ENCODE results near the gene KLHL3.

Gene KLHL3

DNA sequence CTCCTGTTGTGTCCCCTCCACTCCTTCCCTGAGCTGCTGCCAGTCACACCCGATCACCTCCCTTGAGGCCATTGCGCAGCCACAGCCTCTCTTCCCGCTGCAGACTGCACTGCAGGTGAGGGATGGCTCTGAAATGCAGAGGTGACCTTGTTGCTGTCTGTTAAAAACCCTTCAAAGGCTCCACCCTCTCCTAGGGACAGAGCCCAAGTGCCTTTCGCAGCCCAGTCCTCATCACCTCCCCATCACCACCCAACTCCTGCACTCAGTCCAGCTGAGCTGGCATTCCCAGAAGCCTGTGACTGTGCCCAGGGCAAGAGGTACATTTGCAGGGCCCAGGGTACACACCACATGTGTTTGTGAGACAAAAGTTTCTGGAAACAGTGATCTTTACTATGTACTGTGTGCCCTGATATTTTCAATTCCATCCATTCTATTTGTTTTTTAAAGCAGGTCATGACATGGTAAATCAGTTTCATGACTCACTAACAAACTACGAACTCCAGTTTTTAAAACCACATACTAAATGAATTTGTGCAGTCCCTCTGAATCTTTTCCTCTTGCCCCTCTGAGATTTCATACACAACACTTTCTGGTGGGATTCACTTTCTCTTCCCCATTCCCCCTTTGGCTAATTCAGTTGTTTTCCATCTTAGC lies 163.7 kb downstream of the KLHL3 start:
- DNase-seq (ENCODE audit: extremely low spot score), result no peak
- TF ChIP-seq BHLHE40 (IDR thresholded peaks at IDR 0.05; ENCODE audit: borderline replicate concordance) (no peak), FOXM1 (IDR thresholded peaks at IDR 0.05; ENCODE audit: borderline replicate concordance) (no peak), LEF1 (IDR thresholded peaks at IDR 0.05; ENCODE audit: borderline replicate concordance) (no peak), CTBP1 (IDR thresholded peaks at IDR 0.05; ENCODE audit: borderline replicate concordance) (no peak), ELF4 (IDR thresholded peaks at IDR 0.05) (no peak), ZNF384 (IDR thresholded peaks at IDR 0.05) (no peak), SUZ12 (IDR thresholded peaks at IDR 0.05) (no peak), FOXK2 (IDR thresholded peaks at IDR 0.05) (no peak), HDGF (IDR thresholded peaks at IDR 0.05; ENCODE audit: borderline replicate concordance) (no peak), FOXA1 (IDR thresholded peaks at IDR 0.05) (no peak), TARDBP (IDR thresholded peaks at IDR 0.05) (no peak), ARNT (IDR thresholded peaks at IDR 0.05) (no peak), NFRKB (IDR thresholded peaks at IDR 0.05) (no peak), SP1 (IDR thresholded peaks at IDR 0.05) (no peak), L3MBTL2 (conservative IDR thresholded peaks at IDR 0.05) (no peak)
- TF ChIP-seq, protein P1, sequence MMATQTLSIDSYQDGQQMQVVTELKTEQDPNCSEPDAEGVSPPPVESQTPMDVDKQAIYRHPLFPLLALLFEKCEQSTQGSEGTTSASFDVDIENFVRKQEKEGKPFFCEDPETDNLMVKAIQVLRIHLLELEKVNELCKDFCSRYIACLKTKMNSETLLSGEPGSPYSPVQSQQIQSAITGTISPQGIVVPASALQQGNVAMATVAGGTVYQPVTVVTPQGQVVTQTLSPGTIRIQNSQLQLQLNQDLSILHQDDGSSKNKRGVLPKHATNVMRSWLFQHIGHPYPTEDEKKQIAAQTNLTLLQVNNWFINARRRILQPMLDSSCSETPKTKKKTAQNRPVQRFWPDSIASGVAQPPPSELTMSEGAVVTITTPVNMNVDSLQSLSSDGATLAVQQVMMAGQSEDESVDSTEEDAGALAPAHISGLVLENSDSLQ (IDR thresholded peaks at IDR 0.05), result no peak
- ChIA-PET POLR2A (no interaction called here), CTCF (no interaction called here)

DNA sequence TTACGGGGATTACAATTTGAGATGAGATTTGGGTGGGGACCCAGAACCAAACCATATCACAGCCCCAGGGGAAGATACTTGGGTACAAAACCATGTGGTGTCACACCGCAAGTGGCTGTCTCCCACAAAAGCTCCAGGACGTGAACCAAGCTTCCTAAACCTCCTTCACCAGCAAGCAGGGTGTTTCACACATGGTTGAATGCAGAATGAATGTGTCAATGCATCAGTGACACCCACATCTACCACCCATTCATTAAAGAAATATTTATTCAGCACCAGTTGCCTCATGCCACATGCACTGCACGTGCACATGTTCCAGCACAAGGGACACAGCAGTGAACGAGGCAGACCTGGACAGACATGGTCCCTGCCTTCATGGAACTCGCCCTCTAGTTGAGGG lies 165.8 kb downstream of the KLHL3 start:
- ChIA-PET CTCF (no interaction called here), POLR2A (no interaction called here)
- no peak for DNase-seq (ENCODE audit: extremely low spot score)
- TF ChIP-seq L3MBTL2 (conservative IDR thresholded peaks at IDR 0.05) (peak; percentile 22; the same call in 1 of the 2 replicates), ZNF384 (IDR thresholded peaks at IDR 0.05) (no peak), NFRKB (IDR thresholded peaks at IDR 0.05) (no peak), CTBP1 (IDR thresholded peaks at IDR 0.05; ENCODE audit: borderline replicate concordance) (no peak), TARDBP (IDR thresholded peaks at IDR 0.05) (no peak)
